Liver (tissue), 2 donors: ENCODE results near the gene APIP.

Experiments used
- CTCF ChIP-seq: fragments of 150-350 bp; IDR thresholded peaks from 2 replicates; pipeline ENCODE4 v1.5.1; 2017; ENCODE audit warnings: improper control_type of control experiment, low read depth, low read length; ENCODE audit not compliant: missing input control
- ZBTB33 ChIP-seq: IDR thresholded peaks from 2 replicates; pipeline ENCODE4 v1.6.1; 2016; ENCODE audit warnings: antibody characterized with exemption
- donor health status: healthy.

- TF ChIP-seq CTCF (no peak), ZBTB33 (no peak)
These were observed 82.6 kb downstream of the APIP start for GRCh38 chr11:34833602-34834001.
